NB4 (cell line): ENCODE measurements around the gene PHYKPL.

Source experiments
- CTCF ChIP-seq: IDR thresholded peaks from one replicate; pipeline ENCODE4 v1.5.1; 2012; ENCODE audit warnings: low read depth, low read length
- MAX ChIP-seq: IDR thresholded peaks from 2 replicates; pipeline ENCODE4 v1.6.1; 2011; ENCODE audit warnings: low read depth, low read length
- POLR2A ChIP-seq: IDR thresholded peaks from 2 replicates; pipeline ENCODE4 v1.6.1; 2011; ENCODE audit warnings: mild to moderate bottlenecking; ENCODE audit not compliant: insufficient read length; ENCODE audit errors: extremely low read depth

- TF ChIP-seq CTCF (no peak), POLR2A (no peak), MAX (no peak)
Measured at GRCh38 chr5:178225174-178225573, 7.4 kb downstream of the PHYKPL start.
